ENCODE data around the gene NLRC5. TPM values are rescaled to one million over a fixed set of nuclear protein-coding genes. Genes with fewer than 3 reads are reported as not detected.

The NLRC5 gene
- total and polyA plus RNA-seq, 9 of the 15 experiments (the other 6 are each of a cell fraction or from before 2014, with no cell fraction given): 0.59 to 0.71 TPM; not detected in 7

- peak; percentile 70; the same call in 1 of the 2 replicates for TF ChIP-seq TOE1 (IDR thresholded peaks at IDR 0.05; ENCODE audit: borderline replicate concordance)
- no peak for TF ChIP-seq TOE1 (CRISPR knock-in tag; IDR thresholded peaks at IDR 0.05; ENCODE audit: borderline replicate concordance, low read depth)
- TF ChIP-seq ZNF551 (CRISPR knock-in tag; IDR thresholded peaks at IDR 0.05): no peak
- TF ChIP-seq, protein P1, sequence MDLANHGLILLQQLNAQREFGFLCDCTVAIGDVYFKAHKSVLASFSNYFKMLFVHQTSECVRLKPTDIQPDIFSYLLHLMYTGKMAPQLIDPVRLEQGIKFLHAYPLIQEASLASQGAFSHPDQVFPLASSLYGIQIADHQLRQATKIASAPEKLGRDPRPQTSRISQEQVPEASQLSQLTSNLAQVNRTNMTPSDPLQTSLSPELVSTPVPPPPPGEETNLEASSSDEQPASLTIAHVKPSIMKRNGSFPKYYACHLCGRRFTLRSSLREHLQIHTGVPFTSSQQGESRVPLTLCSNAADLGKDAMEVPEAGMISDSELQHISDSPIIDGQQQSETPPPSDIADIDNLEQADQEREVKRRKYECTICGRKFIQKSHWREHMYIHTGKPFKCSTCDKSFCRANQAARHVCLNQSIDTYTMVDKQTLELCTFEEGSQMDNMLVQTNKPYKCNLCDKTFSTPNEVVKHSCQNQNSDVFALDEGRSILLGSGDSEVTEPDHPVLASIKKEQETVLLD (IDR thresholded peaks at IDR 0.05): no peak
- TF ChIP-seq, protein P2, sequence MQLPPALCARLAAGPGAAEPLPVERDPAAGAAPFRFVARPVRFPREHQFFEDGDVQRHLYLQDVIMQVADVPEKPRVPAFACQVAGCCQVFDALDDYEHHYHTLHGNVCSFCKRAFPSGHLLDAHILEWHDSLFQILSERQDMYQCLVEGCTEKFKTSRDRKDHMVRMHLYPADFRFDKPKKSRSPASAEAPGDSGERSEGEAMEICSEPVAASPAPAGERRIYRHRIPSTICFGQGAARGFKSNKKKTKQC (CRISPR knock-in tag; IDR thresholded peaks at IDR 0.05): no peak
- TF ChIP-seq, protein P3, sequence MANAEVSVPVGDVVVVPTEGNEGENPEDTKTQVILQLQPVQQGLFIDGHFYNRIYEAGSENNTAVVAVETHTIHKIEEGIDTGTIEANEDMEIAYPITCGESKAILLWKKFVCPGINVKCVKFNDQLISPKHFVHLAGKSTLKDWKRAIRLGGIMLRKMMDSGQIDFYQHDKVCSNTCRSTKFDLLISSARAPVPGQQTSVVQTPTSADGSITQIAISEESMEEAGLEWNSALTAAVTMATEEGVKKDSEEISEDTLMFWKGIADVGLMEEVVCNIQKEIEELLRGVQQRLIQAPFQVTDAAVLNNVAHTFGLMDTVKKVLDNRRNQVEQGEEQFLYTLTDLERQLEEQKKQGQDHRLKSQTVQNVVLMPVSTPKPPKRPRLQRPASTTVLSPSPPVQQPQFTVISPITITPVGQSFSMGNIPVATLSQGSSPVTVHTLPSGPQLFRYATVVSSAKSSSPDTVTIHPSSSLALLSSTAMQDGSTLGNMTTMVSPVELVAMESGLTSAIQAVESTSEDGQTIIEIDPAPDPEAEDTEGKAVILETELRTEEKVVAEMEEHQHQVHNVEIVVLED (CRISPR knock-in tag; IDR thresholded peaks at IDR 0.05): no peak
- TF ChIP-seq SMAD3 (CRISPR knock-in tag; conservative IDR thresholded peaks at IDR 0.05): no peak
- TF ChIP-seq LEF1 (IDR thresholded peaks at IDR 0.05): peak; percentile 96
- TF ChIP-seq ZNF592 (IDR thresholded peaks at IDR 0.05): peak; percentile 86
- TF ChIP-seq POLR2B (IDR thresholded peaks at IDR 0.05; ENCODE audit: low read depth, partially characterized antibody): no peak
- TF ChIP-seq RCOR1 (IDR thresholded peaks at IDR 0.05; ENCODE audit: borderline replicate concordance in 1 of 2, low read depth in 2 of 2, low read length in 2 of 2): 0 out of 4 replicates have a peak, but pooled peaks of 1 of the 2 experiments have one; percentile 35
- no peak for TF ChIP-seq ZNF384 (IDR thresholded peaks at IDR 0.05; ENCODE audit: low read depth, low read length)
- no peak for TF ChIP-seq ZKSCAN8 (CRISPR knock-in tag; IDR thresholded peaks at IDR 0.05)
- no peak for TF ChIP-seq KAT8 (IDR thresholded peaks at IDR 0.05; ENCODE audit: low read depth)
- no peak for TF ChIP-seq MLLT1 (IDR thresholded peaks at IDR 0.05)
- TF ChIP-seq CEBPB (tag; IDR thresholded peaks at IDR 0.05): 0 out of 2 replicates have a peak, but pooled peaks have one; percentile 18
- no peak for TF ChIP-seq CHD1 (IDR thresholded peaks at IDR 0.05; ENCODE audit: low read length)
- TF ChIP-seq POLR2G (IDR thresholded peaks at IDR 0.05; ENCODE audit: low read depth, low read length): no peak
Measured at GRCh38 chr16:57062329-57062728, 73.0 kb downstream of the NLRC5 start (continued).
